ENCODE results near the gene ASS1.

- TF ChIP-seq CTCF (IDR thresholded peaks at IDR 0.05), result no peak
- no peak for TF ChIP-seq EZH2 (IDR thresholded peaks at IDR 0.05; ENCODE audit: borderline replicate concordance, insufficient read depth, low read depth, low read length, poor library complexity, severe bottlenecking)
Measured at GRCh38 chr9:130493021-130493420, 48.3 kb downstream of the ASS1 start.
